Gastrocnemius medialis (tissue), 4 donors: ENCODE data around the gene PRR5. TPM values are rescaled to one million over a fixed set of nuclear protein-coding genes. Genes with fewer than 3 reads are reported as not detected.
A peak's percentile ranks its signal among the peaks of the same experiment; 100 is the strongest.

ENCODE experiments used
- ATAC-seq, 2 donors: fragments of 150-250 bp; one replicate each; pipeline ENCODE4 v1.9.1; 2016
- DNase-seq, 2 donors: peaks; one replicate each; pipeline ENCODE4 v3.0.0-alpha.2; 2019
- H3K27ac ChIP-seq, 4 donors: fragments of 200-600 bp; sonication (generic); 1 replicate in 1 of 4; 2 replicates in 3 of 4; pipeline ENCODE4 v1.5.1; 2016 to 2018; ENCODE audit warnings: mild to moderate bottlenecking in 2 of 4, moderate library complexity in 1 of 4
- H3K27me3 ChIP-seq, 3 donors: fragments of 200-600 bp; sonication (generic) in 2 of 3; 1 replicate in 1 of 3; 2 replicates in 2 of 3; pipeline versions ENCODE4 v1.5.1 to v1.6.0; 2016 to 2019; ENCODE audit warnings: mild to moderate bottlenecking in 1 of 3, moderate library complexity in 1 of 3
- H3K36me3 ChIP-seq, 2 donors: fragments of 200-600 bp; sonication (generic) in 1 of 2; one replicate each; pipeline ENCODE4 v1.5.1; 2017 to 2018
- H3K4me1 ChIP-seq, 2 donors: fragments of 200-600 bp; sonication (generic) in 1 of 2; one replicate each; pipeline ENCODE4 v1.5.1; 2016 to 2017; ENCODE audit warnings: mild to moderate bottlenecking in 2 of 2
- H3K4me3 ChIP-seq, 4 donors: fragments of 200-600 bp; sonication (generic) in 3 of 4; 1 replicate in 1 of 4; 2 replicates in 3 of 4; pipeline ENCODE4 v1.5.1; 2016 to 2019; ENCODE audit warnings: mild to moderate bottlenecking in 2 of 4
- H3K9me3 ChIP-seq, 3 donors: fragments of 200-600 bp; sonication (generic) in 2 of 3; 1 replicate in 1 of 3; 2 replicates in 2 of 3; pipeline ENCODE4 v1.5.1; 2016 to 2019
- POLR2A ChIP-seq, 2 donors: fragments of 450-650 bp; IDR thresholded peaks; one replicate each; pipeline ENCODE4 v1.6.1; 2017; ENCODE audit warnings: antibody characterized with exemption in 2 of 2, mild to moderate bottlenecking in 2 of 2, moderate library complexity in 2 of 2
- in situ Hi-C, 4 donors: fragments of 200-750 bp; cut with MboI; loops; one replicate each; pipeline versions ENCODE4 v1.15.0 to v1.8.0; 2017; ENCODE audit warnings: low sequenced_read_pairs in 4 of 4
- intact Hi-C: fragments of 100-400 bp; cut with DNase I; formaldehyde crosslinking; loops from one replicate; pipeline ENCODE4 v1.15.1; 2023; ENCODE audit warnings: low total_unique reads
- total RNA-seq, 4 donors: library from RNA; depleted of rRNA; stranded (reverse); fragments of >200 nt; gene quantifications; one replicate each; pipeline versions ENCODE4 v1.1.0 to v1.2.3, GENCODE V29; 2016
- TF ChIP-seq, protein P1 (sequence below), 5 experiments: fragments of 450-650 bp in 3 of 5; fragments of 200-600 bp in 2 of 5; sonication (generic) in 2 of 5; IDR thresholded peaks in 4 of 5; conservative IDR thresholded peaks in 1 of 5; 1 replicate in 4 of 5; 2 replicates in 1 of 5; pipeline ENCODE4 v1.5.1; 2016 to 2019; ENCODE audit warnings: antibody characterized with exemption in 5 of 5, mild to moderate bottlenecking in 3 of 5, moderate library complexity in 3 of 5

The PRR5 gene
- total RNA-seq, 4 donors from 2014 or later: 0.34 to 15.2 (median 1.3) TPM

- Histone ChIP-seq H3K9me3 (no peaks in the 10 kb centered on the region), H3K27me3 (peaks cover 4 to 11% (median 5%) of the 10 kb centered on the region in 3 donors), H3K4me3 (no peak overlapping the region), H3K4me1 (peaks cover 0 to under 1% of the 10 kb centered on the region in 2 donors), H3K27ac (no peak overlapping the region), H3K36me3 (no peaks in the 10 kb centered on the region)
- in situ Hi-C loops (loop anchor here in 2 of 4 donors (5.0 kb wide), 1 partner anchor 38 kb away; no protein-coding TSS in a partner anchor), intact Hi-C loops (loop anchor here (1.0 kb wide), 1 partner anchor 38 kb away; no protein-coding TSS in a partner anchor)
- DNase-seq: no peak
- no peak for ATAC-seq
- no peak for TF ChIP-seq POLR2A (IDR thresholded peaks at IDR 0.05)
- TF ChIP-seq, protein P1, sequence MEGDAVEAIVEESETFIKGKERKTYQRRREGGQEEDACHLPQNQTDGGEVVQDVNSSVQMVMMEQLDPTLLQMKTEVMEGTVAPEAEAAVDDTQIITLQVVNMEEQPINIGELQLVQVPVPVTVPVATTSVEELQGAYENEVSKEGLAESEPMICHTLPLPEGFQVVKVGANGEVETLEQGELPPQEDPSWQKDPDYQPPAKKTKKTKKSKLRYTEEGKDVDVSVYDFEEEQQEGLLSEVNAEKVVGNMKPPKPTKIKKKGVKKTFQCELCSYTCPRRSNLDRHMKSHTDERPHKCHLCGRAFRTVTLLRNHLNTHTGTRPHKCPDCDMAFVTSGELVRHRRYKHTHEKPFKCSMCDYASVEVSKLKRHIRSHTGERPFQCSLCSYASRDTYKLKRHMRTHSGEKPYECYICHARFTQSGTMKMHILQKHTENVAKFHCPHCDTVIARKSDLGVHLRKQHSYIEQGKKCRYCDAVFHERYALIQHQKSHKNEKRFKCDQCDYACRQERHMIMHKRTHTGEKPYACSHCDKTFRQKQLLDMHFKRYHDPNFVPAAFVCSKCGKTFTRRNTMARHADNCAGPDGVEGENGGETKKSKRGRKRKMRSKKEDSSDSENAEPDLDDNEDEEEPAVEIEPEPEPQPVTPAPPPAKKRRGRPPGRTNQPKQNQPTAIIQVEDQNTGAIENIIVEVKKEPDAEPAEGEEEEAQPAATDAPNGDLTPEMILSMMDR (IDR thresholded peaks at IDR 0.05 in 4 of 5, conservative IDR thresholded peaks at IDR 0.05 in 1 of 5): no peak
Observed at GRCh38 chr22:44734801-44735517, 33.0 kb downstream of the PRR5 start.

GRCh38 chr22:44735518-44736428, 33.8 kb downstream of the PRR5 start:
- DNase-seq (peak in 1 of 2 donors; percentile 26), ATAC-seq (peak in 1 of 2 donors; percentile 50)
- in situ Hi-C loops (loop anchor here in 1 of 4 donors (5.0 kb wide), 1 partner anchor 38 kb away; no protein-coding TSS in a partner anchor), intact Hi-C loops (loop anchor here (1.0 kb wide), 1 partner anchor 38 kb away; no protein-coding TSS in a partner anchor)
- Histone ChIP-seq H3K4me3 (no peak overlapping the region), H3K27me3 (peaks cover 4 to 8% (median 5%) of the 10 kb centered on the region in 3 donors), H3K36me3 (no peaks in the 10 kb centered on the region), H3K9me3 (no peaks in the 10 kb centered on the region), H3K4me1 (no peaks in the 10 kb centered on the region), H3K27ac (no peak overlapping the region)
- TF ChIP-seq, protein P1 (IDR thresholded peaks at IDR 0.05 in 4 of 5, conservative IDR thresholded peaks at IDR 0.05 in 1 of 5): peak; percentile 66 to 97 (median 92)
- TF ChIP-seq POLR2A (IDR thresholded peaks at IDR 0.05): no peak

DNA sequence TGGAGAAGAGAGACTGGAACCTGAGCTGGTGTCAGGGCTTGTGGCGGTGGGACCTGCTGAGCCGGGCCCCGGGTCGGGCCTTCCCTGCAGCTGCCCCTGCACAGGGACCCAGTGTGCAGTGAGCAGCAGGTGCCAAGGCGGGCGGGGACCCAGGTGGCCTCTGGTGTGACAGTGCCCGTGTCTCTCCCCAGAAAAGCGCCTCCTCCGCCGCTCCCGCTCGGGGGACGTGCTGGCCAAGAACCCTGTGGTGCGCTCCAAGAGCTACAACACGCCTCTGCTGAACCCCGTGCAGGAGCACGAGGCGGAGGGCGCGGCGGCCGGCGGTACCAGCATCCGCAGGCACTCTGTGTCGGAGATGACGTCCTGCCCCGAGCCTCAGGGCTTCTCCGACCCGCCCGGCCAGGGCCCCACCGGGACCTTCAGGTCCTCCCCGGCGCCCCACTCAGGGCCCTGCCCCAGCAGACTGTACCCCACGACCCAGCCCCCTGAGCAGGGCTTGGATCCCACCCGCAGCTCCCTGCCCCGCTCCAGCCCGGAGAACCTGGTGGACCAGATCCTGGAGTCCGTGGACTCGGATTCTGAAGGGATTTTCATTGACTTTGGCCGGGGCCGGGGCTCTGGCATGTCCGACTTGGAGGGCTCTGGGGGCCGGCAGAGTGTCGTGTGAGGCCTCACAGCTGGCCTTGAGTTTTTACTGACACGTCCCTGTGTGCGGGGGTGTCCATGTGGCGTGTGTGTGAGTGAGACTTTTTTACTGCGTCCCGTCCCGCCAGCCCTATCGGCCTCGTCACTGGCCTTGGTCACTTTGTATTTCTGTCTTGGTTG, 34.8 kb downstream of the PRR5 start:
- no peaks in the 10 kb centered on the region for H3K4me1 ChIP-seq
- H3K36me3 ChIP-seq: no peaks in the 10 kb centered on the region
- no peak for TF ChIP-seq POLR2A (IDR thresholded peaks at IDR 0.05)
- TF ChIP-seq, protein P1 (IDR thresholded peaks at IDR 0.05 in 4 of 5, conservative IDR thresholded peaks at IDR 0.05 in 1 of 5): no peak
- in situ Hi-C loops: loop anchor here in 1 of 4 donors (5.0 kb wide), 1 partner anchor 39 kb away; no protein-coding TSS in a partner anchor
- no peaks in the 10 kb centered on the region for H3K9me3 ChIP-seq
- ATAC-seq: no peak
- DNase-seq: no peak
- intact Hi-C loops: no loop called here
- H3K27ac ChIP-seq: no peak overlapping the region
- peaks cover 4 to 9% (median 5%) of the 10 kb centered on the region in 3 donors for H3K27me3 ChIP-seq
- H3K4me3 ChIP-seq: no peak overlapping the region
